Right cardiac atrium (tissue), 5 donors: Measurements from ENCODE around the gene COL15A1. TPM values are rescaled to one million over a fixed set of nuclear protein-coding genes. Genes with fewer than 3 reads are reported as not detected.
A peak's percentile ranks its signal among the peaks of the same experiment; 100 is the strongest.

Experiments used
- ATAC-seq, 2 donors: fragments of 200-7000 bp; cut with Tn5 transposase; one replicate each; pipeline versions ENCODE4 v1.8.0 to v1.9.1; 2020; ENCODE audit warnings: moderate library complexity in 2 of 2, mild to moderate bottlenecking in 1 of 2
- DNase-seq, 3 donors: peaks; one replicate each; pipeline ENCODE4 v3.0.0-alpha.2; 2020
- H3K27ac ChIP-seq: one replicate; pipeline ENCODE4 v1.5.1; 2013; ENCODE audit warnings: mild to moderate bottlenecking, low read length, control low read depth, moderate library complexity
- H3K27me3 ChIP-seq: one replicate; pipeline ENCODE4 v1.6.1; 2013; ENCODE audit not compliant: control insufficient read depth, insufficient read depth
- H3K4me1 ChIP-seq: one replicate; pipeline ENCODE4 v1.6.1; 2013; ENCODE audit warnings: low read length; ENCODE audit not compliant: control insufficient read depth, insufficient read depth
- H3K4me3 ChIP-seq: one replicate; pipeline ENCODE4 v1.5.1; 2013; ENCODE audit warnings: low read length, control low read depth
- H3K9me3 ChIP-seq: one replicate; pipeline ENCODE4 v1.6.1; 2013; ENCODE audit warnings: low read length; ENCODE audit not compliant: control insufficient read depth
- WGBS: extraction: QIAGEN DNeasy Blood & Tissue Kit; methylation state at CpG from one replicate; pipeline ENCODE4 v1.1.7; 2013; 5-methylcytosine and 5-hydroxymethylcytosine counted together
- intact Hi-C, 4 donors: fragments of 100-400 bp; cut with DNase I; formaldehyde crosslinking; loops; one replicate each; pipeline versions ENCODE4 v1.11.0 to v1.14.0; 2022 to 2023
- polyA plus RNA-seq: library from polyadenylated mRNA; stranded (reverse); fragments of 200-250 nt; gene quantifications from one replicate; pipeline ENCODE4 v1.2.3, GENCODE V29; 2013
- total RNA-seq, 4 donors: library from RNA; stranded (reverse); fragmentation: NEBNext Ultra II Directional; extraction: Animal tissue kit (Norgen Biotek cat#: 25700); gene quantifications; one replicate each; pipeline ENCODE4 v1.2.1, GENCODE V29; 2021
- donor health status: healthy with polysubstance abuse.
- donor health status: DM: no; HTN: yes; CAD: no.
- donor health status: DM: no; HTN: no; CAD: no.
- donor health status: DM: no; HTN: yes; CAD: no; lungs with severe emphysema.
- donor health status: DM: yes; HTN: yes; CAD: no.

COL15A1 gene
- total and polyA plus RNA-seq, 5 donors, result 22.5 to 87.1 (median 61.2) TPM

DNA sequence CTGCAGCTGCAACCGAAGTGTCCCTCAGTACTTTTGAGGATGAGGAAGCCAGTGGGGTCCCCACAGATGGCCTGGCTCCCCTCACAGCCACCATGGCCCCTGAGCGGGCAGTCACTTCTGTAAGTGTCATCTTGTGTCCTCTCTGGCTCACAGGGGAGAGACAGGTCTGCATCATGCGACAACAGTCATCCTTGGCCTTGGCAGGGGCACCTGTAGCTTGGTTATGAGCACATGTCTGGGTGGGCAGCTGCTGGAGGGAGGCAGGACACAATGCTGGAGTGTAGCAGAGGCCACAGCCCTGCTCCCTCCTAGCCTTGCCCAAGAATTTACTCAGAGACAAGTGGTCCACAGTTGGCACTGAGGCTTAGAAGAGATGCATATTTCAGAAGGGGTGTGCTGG is 71.7 kb downstream of the COL15A1 start:
- DNase-seq (no peak), ATAC-seq (no peak)
- no peak overlapping the region for H3K4me3 ChIP-seq
- H3K4me1 ChIP-seq, result no peaks in the 10 kb centered on the region
- no peak overlapping the region for H3K27ac ChIP-seq
- 96% methylated on average over 3 of the region's 3 CpGs for WGBS
- no peaks in the 10 kb centered on the region for H3K9me3 ChIP-seq
- no peaks in the 10 kb centered on the region for H3K27me3 ChIP-seq
- intact Hi-C loops, result no loop called here

DNA sequence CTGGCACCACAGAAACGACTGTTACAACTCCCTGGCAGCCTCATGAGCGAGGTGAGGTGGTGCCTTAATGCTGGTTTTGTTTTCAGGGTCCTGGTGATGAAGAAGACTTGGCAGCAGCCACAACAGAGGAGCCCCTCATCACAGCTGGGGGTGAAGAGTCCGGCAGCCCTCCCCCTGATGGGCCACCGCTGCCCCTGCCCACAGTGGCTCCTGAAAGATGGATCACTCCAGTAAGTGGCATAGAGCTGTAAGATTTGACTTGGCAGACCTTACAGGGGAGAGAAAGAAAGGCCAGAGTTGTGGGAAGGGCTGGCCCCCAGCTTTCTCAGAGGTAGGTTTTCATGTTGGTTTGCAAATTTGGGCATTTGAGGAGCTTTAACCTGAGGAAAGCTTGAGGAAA is 72.2 kb downstream of the COL15A1 start:
- DNase-seq (no peak), ATAC-seq (no peak)
- intact Hi-C loops, result no loop called here
- 91% methylated on average over 4 of the region's 4 CpGs for WGBS
- Histone ChIP-seq H3K9me3 (no peaks in the 10 kb centered on the region), H3K27ac (no peak overlapping the region), H3K4me1 (no peaks in the 10 kb centered on the region), H3K27me3 (no peaks in the 10 kb centered on the region), H3K4me3 (no peak overlapping the region)

DNA sequence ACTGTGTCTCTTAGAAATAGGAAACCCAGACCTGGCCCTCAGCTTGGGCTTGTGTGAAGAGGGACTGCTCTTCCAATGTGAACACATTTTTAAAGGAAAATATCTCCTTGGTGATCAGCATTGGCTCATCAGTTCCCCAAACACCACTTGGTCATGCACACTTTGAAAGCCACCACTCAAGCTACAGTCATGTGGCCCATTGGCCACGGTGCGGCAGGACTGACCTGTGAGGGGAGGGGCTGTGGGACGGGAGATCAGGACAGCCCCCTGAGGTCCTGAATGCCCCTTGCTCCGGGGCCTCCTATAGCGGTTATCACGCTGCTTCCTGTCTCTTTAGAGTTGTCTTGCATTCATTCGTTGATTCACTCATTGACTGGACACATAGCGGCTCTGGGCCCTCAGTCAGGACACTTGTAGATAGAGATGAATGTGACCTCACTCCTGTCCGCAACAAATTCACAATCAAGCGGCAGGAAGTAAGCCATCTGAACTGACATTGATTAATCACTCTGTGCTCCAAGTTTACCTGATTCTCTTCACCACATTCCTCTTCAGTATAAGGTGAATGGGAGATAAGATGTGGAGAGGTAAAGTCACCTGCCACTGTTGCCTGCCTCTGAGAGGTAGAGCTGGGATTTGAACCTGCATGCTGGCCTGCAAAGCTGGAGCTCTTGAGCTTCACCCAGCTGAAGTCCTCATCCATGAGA is 73.1 kb downstream of the COL15A1 start:
- no peak for DNase-seq
- 88% methylated on average over 10 of the region's 10 CpGs for WGBS
- Histone ChIP-seq H3K27ac (no peak overlapping the region), H3K27me3 (no peaks in the 10 kb centered on the region), H3K9me3 (no peaks in the 10 kb centered on the region), H3K4me3 (no peak overlapping the region), H3K4me1 (no peaks in the 10 kb centered on the region)
- ATAC-seq, result no peak
- intact Hi-C loops, result no loop called here

DNA sequence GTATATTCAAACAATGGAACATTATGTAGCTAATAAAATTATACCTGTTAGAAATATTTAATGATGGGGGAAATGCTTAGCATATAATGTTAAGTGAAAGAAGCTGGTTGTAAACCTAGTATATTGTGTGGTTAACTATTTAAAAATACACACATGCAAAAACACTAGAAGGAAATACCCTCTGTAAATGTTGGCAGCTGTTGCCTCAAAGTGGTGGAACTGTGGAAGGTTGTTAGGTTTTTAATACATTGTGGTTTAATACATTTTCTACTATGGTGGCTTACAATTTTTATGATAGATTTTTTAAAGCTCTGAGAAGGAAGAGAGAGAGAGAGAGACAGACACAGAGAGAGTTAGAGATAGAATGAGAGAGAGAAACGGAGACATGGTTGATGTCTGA is 74.9 kb downstream of the COL15A1 start:
- Histone ChIP-seq H3K9me3 (no peaks in the 10 kb centered on the region), H3K27me3 (no peaks in the 10 kb centered on the region), H3K27ac (no peak overlapping the region), H3K4me1 (no peaks in the 10 kb centered on the region), H3K4me3 (no peak overlapping the region)
- intact Hi-C loops, result no loop called here
- ATAC-seq, result no peak
- no peak for DNase-seq
- WGBS, result 85% methylated on average over 1 of the region's 1 CpG

DNA sequence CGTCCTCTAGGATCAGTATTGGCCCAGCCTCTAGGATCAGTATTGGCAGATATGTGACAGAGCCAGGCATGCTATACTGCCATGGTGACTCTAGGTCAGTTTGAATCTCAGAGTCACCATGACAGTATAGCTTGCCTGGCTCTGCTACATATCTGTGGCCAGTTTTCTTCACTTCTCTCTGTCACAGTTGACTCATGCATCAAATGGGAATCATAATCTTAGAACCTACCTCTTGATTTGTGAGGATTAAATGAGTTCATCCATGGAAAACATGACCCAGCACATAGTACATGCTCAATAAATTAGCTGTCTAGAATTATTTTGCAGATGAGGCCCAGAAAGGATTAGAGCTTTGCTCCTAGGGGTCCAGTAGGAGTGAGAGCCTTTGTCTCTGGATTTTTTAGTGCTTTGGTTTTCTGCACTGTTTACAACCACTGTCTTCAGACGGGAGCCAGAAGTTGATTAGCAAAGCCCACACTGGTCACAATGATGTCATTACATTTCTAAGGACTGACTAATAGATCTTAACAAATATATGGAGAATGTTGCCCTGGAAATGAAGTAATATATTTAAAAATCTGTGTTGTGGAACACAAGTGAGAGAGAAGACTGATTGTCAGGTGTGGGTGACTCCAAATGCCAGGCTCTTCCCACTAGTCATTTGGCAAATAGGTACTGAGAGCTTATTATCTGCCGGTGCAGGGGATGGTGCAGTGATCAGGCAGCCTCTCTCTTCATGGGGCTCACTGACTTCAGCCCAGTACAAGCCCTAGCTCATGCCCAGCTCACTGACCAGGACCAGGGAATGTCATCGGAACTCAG is 76.0 kb downstream of the COL15A1 start:
- Histone ChIP-seq H3K27ac (peak overlapping the region; percentile 47), H3K4me3 (no peak overlapping the region), H3K9me3 (no peaks in the 10 kb centered on the region), H3K27me3 (no peaks in the 10 kb centered on the region), H3K4me1 (no peaks in the 10 kb centered on the region)
- no peak for DNase-seq
- peak; percentile 50 to 62 for ATAC-seq
- WGBS, result 70% methylated on average over 4 of the region's 4 CpGs
- intact Hi-C loops, result no loop called here

DNA sequence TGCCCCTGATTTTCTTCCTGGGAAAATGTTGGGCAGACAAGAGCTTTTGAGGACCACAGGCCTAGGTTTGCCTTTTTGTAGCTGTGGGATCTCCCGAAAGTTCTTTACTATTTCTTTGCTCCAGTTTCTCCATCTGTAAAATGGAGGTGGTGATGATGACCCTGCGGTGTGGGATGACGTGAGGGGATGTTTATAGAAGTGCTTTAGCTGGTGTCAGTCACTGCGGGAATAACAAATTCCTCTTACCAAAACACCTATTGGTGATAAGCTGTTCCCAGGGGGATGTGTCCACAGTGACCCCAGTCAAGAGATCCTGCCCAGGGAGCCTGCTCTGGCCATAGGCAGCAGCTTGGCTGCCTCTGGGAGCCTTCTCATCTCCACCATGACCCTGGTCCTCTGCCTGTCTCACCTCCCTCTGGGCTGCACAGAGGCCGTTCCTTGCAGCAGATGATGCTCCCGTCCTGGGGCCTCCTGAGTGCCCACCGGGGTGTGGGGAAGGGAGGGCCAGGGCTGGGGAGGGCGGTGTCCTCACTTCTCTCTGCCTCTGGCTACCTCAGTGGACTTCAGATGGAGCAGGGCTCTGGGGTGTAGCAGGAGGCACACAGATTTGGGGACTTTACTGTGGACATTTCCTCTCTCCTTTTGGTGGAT is 77.2 kb downstream of the COL15A1 start:
- H3K27ac ChIP-seq, result no peak overlapping the region
- H3K9me3 ChIP-seq, result no peaks in the 10 kb centered on the region
- intact Hi-C loops, result no loop called here
- H3K4me3 ChIP-seq, result no peak overlapping the region
- H3K4me1 ChIP-seq, result no peaks in the 10 kb centered on the region
- WGBS, result 80% methylated on average over 8 of the region's 8 CpGs
- ATAC-seq, result no peak
- no peak for DNase-seq
- no peaks in the 10 kb centered on the region for H3K27me3 ChIP-seq

DNA sequence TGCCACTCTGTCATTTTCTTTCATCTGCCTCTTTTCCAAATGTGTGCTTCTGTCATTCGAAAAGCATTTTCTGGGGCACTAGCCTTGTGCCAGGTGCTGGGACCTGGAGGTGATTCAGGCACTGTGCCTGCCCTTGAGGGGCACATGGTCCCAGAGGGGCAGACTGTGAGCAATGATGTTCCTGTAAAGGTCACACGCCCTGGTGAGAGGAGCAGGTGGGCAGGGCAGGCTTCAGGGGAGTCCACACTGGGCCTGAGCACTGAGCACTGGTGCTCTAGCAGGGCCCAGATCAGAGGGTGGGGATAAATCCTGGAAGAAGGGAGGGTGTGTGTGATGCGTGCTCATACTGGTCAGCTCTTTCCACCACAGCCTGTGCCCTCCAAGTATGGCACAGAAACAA is 77.8 kb downstream of the COL15A1 start:
- DNase-seq, result no peak
- no peak for ATAC-seq
- Histone ChIP-seq H3K27me3 (no peaks in the 10 kb centered on the region), H3K4me1 (no peaks in the 10 kb centered on the region), H3K27ac (no peak overlapping the region), H3K4me3 (no peak overlapping the region), H3K9me3 (no peaks in the 10 kb centered on the region)
- WGBS, result 84% methylated on average over 3 of the region's 3 CpGs
- intact Hi-C loops, result no loop called here

DNA sequence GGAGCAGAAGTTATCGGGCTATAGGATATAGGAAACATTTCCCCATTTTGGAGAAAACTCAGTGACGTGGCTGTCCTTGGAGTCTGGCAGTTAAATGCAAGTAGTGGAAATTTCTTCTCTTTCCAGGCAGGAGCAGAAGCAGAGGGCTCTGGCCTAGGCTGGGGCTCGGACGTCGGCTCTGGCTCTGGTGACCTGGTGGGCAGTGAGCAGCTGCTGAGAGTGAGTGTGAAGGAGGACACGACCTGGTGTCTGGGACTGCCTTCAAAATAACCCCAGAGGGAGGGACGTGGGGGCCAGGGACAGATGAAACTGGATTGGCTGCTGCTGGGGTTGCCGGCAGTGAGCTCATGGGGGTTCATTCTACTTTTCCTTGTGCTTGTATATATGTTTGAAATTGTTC is 79.5 kb downstream of the COL15A1 start:
- WGBS, result 64% methylated on average over 8 of the region's 8 CpGs
- Histone ChIP-seq H3K4me3 (no peak overlapping the region), H3K27ac (no peak overlapping the region), H3K9me3 (no peaks in the 10 kb centered on the region), H3K4me1 (no peaks in the 10 kb centered on the region), H3K27me3 (no peaks in the 10 kb centered on the region)
- ATAC-seq, result peak; percentile 19 to 49
- peak in 2 of 3 donors; percentile 78 to 80 for DNase-seq
- intact Hi-C loops, result no loop called here

DNA sequence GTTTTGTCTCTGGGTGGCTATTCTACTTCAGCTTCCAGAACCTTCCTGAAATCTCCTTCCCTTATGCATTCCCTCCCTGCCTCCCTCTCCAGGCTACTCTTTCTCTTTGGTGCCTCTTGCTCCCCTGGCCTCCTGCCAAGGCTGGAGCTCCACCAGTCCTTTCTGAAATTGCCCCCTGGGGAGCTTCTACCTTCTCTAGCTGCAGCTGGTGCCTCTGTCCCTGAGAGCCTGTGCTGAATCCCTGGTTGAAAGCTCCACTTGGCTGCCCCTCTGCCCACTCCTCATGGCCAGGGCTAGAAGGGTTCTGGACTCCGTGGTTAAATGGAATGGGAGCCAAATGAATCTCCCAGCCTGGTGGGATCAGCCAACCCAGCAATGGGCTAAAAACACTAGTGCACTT is 80.1 kb downstream of the COL15A1 start:
- H3K9me3 ChIP-seq, result no peaks in the 10 kb centered on the region
- no peak overlapping the region for H3K27ac ChIP-seq
- no peaks in the 10 kb centered on the region for H3K27me3 ChIP-seq
- H3K4me1 ChIP-seq, result no peaks in the 10 kb centered on the region
- peak; percentile 64 to 87 (median 76) for DNase-seq
- H3K4me3 ChIP-seq, result no peak overlapping the region
- peak in 1 of 2 donors; percentile 46 for ATAC-seq
- 67% methylated on average over 1 of the region's 1 CpG for WGBS
- intact Hi-C loops, result no loop called here

DNA sequence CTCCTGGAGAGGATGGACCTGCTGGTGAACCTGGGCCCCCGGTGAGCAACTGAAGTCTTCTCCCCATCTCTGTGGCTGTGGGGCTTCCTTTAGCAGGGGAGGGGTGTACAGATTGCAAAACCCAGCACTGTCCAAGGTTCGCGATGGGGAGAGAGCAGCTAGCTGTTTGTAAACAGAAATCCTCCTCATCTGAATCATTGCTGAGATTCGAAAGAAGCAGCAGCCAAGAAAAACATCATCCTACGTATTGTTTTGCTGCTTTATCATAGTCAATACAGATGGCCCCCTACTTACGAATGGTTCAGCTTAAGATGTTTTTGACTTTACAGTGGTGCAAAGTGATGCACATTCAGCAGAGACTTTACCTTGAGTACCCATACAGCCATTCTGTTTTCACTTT is 81.3 kb downstream of the COL15A1 start:
- Histone ChIP-seq H3K4me3 (no peak overlapping the region), H3K27me3 (no peaks in the 10 kb centered on the region), H3K4me1 (no peaks in the 10 kb centered on the region), H3K27ac (no peak overlapping the region), H3K9me3 (no peaks in the 10 kb centered on the region)
- ATAC-seq (no peak), DNase-seq (no peak)
- intact Hi-C loops, result no loop called here
- whole genome bisulfite sequencing, result 67% methylated on average over 6 of the region's 6 CpGs

DNA sequence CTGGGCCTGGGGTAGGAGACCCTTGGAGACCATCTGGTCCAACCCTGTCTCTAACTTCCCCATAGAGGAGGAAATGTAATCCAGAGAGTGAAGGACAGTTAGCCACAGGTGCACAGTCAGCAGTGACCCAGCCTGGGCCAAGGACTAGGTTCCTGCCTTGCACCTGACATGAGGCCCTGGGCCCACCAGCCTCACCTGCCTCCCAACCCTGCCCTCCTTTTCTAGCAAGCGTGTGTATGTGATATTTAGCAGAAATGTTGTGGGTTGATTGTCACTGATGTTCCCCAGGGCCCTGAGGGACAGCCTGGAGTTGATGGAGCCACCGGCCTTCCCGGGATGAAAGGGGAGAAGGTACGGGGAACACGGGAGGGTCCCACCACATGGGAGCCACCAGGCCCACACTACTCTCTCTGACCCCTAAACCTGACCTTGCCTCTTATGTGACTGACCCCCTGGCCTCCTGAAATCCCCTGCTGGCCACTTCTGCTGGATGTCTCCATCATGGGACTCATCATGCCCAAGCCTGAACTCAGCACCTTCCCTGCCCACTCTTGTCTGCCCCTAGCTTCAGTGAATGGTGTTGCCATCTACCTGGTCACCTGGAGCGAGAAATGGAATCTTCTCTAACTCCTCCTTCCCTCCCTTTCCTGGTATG is 82.0 kb downstream of the COL15A1 start:
- WGBS, result 97% methylated on average over 6 of the region's 6 CpGs
- Histone ChIP-seq H3K9me3 (no peaks in the 10 kb centered on the region), H3K27ac (no peak overlapping the region), H3K4me1 (no peaks in the 10 kb centered on the region), H3K27me3 (no peaks in the 10 kb centered on the region), H3K4me3 (no peak overlapping the region)
- intact Hi-C loops, result no loop called here
- DNase-seq (peak in 1 of 3 donors; percentile 21), ATAC-seq (no peak)
